Ovary (tissue), 3 donors: ENCODE results near the gene CSNK2A2.

Experiments
- CTCF ChIP-seq, 3 donors: fragments of 450-650 bp in 2 of 3; fragments of 200-600 bp in 1 of 3; IDR thresholded peaks; one replicate each; pipeline versions ENCODE4 v1.5.1 to v1.8.0; 2016 to 2022; ENCODE audit warnings: antibody characterized with exemption in 3 of 3, mild to moderate bottlenecking in 1 of 3
- EP300 ChIP-seq: sonication (generic); formaldehyde crosslinking; IDR thresholded peaks from one replicate; pipeline ENCODE4 v1.6.1; 2017; ENCODE audit warnings: antibody characterized with exemption
- POLR2A ChIP-seq: fragments of 450-650 bp; IDR thresholded peaks from one replicate; pipeline ENCODE4 v1.6.1; 2017; ENCODE audit warnings: antibody characterized with exemption, mild to moderate bottlenecking, moderate library complexity
- donor health status: DM: no; HTN: no; CAD: no.

GRCh38 chr16:58198803-58199411 lies 1.0 kb upstream of the CSNK2A2 start:
- TF ChIP-seq POLR2A (no peak), CTCF (IDR thresholded peaks at IDR 0.05) (no peak), EP300 (no peak)
